ENCODE measurements around the gene MXRA7.
A peak's percentile ranks its signal among the peaks of the same experiment; 100 is the strongest.

The MXRA7 gene

GRCh38 chr17:76696763-76697701 lies 13.7 kb downstream of the MXRA7 start:
- Histone ChIP-seq H3K27ac (ENCODE audit: low read depth in 2 of 2, low read length in 2 of 2) (peak overlapping the region; percentile 34 to 46), H3K36me3 (ENCODE audit: control insufficient read depth in 2 of 2, insufficient read depth in 2 of 2, low read length in 2 of 2) (no peaks in the 10 kb centered on the region), H3K9ac (ENCODE audit: low read depth in 1 of 2, low read length in 2 of 2) (no peak overlapping the region), H3K27me3 (ENCODE audit: control insufficient read depth in 2 of 2, insufficient read depth in 2 of 2, low read length in 2 of 2) (no peaks in the 10 kb centered on the region), H3K4me1 (ENCODE audit: control insufficient read depth in 2 of 2, insufficient read depth in 2 of 2, low read length in 2 of 2) (peaks cover 7 to 8% of the 10 kb centered on the region in 2 donors), H3K4me3 (ENCODE audit: low read length in 2 of 2) (no peak overlapping the region), H3K9me3 (ENCODE audit: control insufficient read depth in 2 of 2, low read length in 2 of 2) (no peaks in the 10 kb centered on the region)

DNA sequence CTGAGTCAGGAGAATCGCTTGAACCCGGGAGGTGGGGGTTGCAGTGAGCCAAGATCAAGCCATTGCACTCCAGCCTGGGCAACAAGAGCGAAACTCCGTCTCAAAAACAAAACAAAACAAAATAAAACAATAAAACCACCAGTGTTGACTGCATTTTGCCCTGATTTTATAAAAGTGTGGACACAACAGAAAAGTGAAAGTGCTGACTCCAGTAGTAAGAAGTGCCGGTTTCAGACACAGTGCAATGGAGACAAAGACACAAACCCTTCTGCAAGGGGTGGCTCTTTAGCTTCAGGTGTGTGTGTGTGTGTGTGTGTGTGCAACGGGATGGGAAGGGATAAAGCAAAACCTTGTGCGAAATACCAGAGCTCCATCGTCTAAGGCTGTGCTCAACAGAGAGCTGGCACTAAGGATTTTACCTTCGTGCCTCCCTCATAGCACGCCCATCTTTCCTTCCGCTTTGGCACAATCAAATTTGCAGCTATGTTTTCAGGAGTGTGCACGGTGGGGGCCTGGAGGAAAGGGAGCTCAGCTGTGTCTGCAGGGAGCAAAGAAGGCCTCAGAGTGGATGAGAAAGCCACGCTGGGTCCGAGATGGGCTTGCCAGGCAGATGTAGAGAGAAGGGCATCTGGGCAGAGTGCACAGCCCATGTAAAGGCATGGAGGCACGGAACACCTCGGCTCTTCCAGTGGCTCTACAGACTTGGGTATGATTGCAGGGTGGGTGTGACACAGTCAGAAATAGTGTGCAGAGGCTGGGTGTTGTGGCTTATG lies 15.5 kb downstream of the MXRA7 start:
- H3K36me3 ChIP-seq (ENCODE audit: control insufficient read depth in 2 of 2, insufficient read depth in 2 of 2, low read length in 2 of 2), result no peaks in the 10 kb centered on the region
- H3K9me3 ChIP-seq (ENCODE audit: control insufficient read depth in 2 of 2, low read length in 2 of 2), result no peaks in the 10 kb centered on the region
- H3K27ac ChIP-seq (ENCODE audit: low read depth in 2 of 2, low read length in 2 of 2), result no peak overlapping the region
- peaks cover under 1% of the 10 kb centered on the region in 2 donors for H3K4me1 ChIP-seq (ENCODE audit: control insufficient read depth in 2 of 2, insufficient read depth in 2 of 2, low read length in 2 of 2)
- no peak overlapping the region for H3K4me3 ChIP-seq (ENCODE audit: low read length in 2 of 2)
- no peaks in the 10 kb centered on the region for H3K27me3 ChIP-seq (ENCODE audit: control insufficient read depth in 2 of 2, insufficient read depth in 2 of 2, low read length in 2 of 2)
- no peak overlapping the region for H3K9ac ChIP-seq (ENCODE audit: low read depth in 1 of 2, low read length in 2 of 2)

DNA sequence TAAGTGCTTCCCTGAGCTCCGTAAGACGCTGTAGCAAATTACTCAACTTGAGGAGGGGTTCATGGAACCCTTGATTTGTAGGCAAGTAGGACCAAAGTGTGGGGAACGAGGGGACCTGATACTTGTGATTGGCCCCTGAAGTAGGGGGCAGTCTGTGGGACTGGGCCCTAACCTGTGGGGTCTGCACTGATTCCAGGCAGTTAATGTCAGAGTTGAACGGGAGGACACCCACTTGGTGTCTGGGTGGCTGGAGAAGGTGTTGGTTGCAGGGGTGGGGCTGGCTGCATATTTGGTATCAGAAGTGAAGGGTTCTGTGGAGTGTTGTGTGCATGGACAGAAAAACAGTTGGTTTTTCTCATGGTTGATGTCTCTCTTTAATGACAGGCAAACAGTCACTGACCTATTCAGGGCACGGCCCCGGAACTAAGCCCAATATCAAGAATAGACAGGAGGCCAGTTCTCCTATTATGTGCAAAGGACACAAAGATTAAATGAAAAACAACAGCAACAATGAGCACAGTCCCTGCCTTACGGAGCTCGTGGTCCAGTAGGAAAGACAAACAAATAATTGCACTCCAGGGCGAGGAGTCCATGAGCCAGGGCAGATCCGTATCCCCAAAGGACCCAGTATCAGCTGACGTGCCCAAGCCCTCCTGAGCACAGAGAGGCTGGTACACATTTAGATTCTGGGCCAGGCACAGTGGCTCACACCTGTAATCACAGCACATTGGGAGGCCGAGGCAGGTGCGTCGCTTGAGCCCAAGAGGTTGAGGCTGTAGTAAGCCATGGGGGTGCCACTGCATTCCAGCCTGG lies 19.2 kb downstream of the MXRA7 start:
- H3K9me3 ChIP-seq (ENCODE audit: control insufficient read depth in 2 of 2, low read length in 2 of 2), result no peaks in the 10 kb centered on the region
- no peak overlapping the region for H3K4me3 ChIP-seq (ENCODE audit: low read length in 2 of 2)
- peaks cover 0 to 6% of the 10 kb centered on the region in 2 donors for H3K27me3 ChIP-seq (ENCODE audit: control insufficient read depth in 2 of 2, insufficient read depth in 2 of 2, low read length in 2 of 2)
- H3K4me1 ChIP-seq (ENCODE audit: control insufficient read depth in 2 of 2, insufficient read depth in 2 of 2, low read length in 2 of 2), result peaks cover 9% of the 10 kb centered on the region in 2 donors
- no peaks in the 10 kb centered on the region for H3K36me3 ChIP-seq (ENCODE audit: control insufficient read depth in 2 of 2, insufficient read depth in 2 of 2, low read length in 2 of 2)
- H3K9ac ChIP-seq (ENCODE audit: low read depth in 1 of 2, low read length in 2 of 2), result no peak overlapping the region
- H3K27ac ChIP-seq (ENCODE audit: low read depth in 2 of 2, low read length in 2 of 2), result no peak overlapping the region

DNA sequence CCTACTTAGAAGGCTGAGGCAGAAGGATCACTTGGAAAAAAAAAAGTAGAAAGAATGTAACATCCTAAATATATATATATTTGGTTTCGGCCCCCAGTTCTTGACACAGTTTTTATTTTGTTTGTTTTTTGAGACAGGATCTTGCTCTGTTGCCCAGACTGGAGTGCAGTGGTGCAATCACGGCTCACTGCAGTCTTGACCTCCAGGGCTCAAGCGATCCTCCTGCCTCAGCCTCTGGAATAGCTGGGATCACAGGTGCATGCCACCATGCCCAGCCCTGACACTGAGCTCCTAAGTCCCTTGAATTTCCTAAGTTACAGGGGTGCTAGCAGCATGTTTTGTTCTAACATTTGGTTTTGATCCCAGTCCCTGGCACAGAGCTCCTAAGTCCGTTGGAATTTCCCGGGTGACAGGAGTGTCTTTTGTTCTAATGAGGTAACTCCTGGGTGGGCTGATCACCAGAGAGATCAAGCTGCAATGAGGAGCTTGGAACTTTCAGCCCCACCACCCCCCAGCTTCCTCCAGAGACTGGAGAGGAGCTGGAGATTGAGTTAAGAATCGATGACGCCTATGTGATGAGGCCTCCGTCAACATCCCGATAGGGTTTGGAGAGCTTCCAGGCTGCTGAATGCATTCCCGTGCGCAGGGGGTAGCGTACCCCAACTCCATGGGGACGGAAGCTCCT lies 20.0 kb downstream of the MXRA7 start:
- H3K4me1 ChIP-seq (ENCODE audit: control insufficient read depth in 2 of 2, insufficient read depth in 2 of 2, low read length in 2 of 2), result peaks cover 9% of the 10 kb centered on the region in 2 donors

DNA sequence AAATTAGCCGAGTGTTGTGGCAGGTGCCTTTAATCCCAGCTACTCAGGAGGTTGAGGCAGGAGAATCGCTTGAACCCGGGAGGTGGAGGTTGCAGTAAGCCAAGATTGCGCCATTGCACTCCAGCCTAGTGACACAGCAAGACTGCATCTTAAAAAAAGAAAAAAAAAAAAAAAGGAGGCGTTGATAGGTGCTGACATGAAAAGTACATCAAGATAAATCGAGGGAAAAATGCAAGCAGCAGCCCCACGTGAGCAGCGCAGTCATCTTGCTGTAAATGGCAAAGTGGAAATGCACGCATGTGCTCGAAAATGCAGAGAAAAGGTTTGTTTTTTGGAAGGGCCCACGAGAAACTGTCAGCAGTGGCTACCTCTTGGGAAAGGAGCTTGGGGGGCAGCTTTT lies 20.9 kb downstream of the MXRA7 start:
- Histone ChIP-seq H3K36me3 (ENCODE audit: control insufficient read depth in 2 of 2, insufficient read depth in 2 of 2, low read length in 2 of 2) (no peaks in the 10 kb centered on the region), H3K27me3 (ENCODE audit: control insufficient read depth in 2 of 2, insufficient read depth in 2 of 2, low read length in 2 of 2) (peaks cover 0 to 6% of the 10 kb centered on the region in 2 donors), H3K4me3 (ENCODE audit: low read length in 2 of 2) (no peak overlapping the region), H3K9me3 (ENCODE audit: control insufficient read depth in 2 of 2, low read length in 2 of 2) (no peaks in the 10 kb centered on the region), H3K27ac (ENCODE audit: low read depth in 2 of 2, low read length in 2 of 2) (no peak overlapping the region), H3K4me1 (ENCODE audit: control insufficient read depth in 2 of 2, insufficient read depth in 2 of 2, low read length in 2 of 2) (peaks cover 9% of the 10 kb centered on the region in 2 donors), H3K9ac (ENCODE audit: low read depth in 1 of 2, low read length in 2 of 2) (no peak overlapping the region)

More for the DNA sequence above, 20.0 kb downstream of the MXRA7 start:
- no peaks in the 10 kb centered on the region for H3K36me3 ChIP-seq (ENCODE audit: control insufficient read depth in 2 of 2, insufficient read depth in 2 of 2, low read length in 2 of 2)
- H3K9me3 ChIP-seq (ENCODE audit: control insufficient read depth in 2 of 2, low read length in 2 of 2), result no peaks in the 10 kb centered on the region
- H3K9ac ChIP-seq (ENCODE audit: low read depth in 1 of 2, low read length in 2 of 2), result no peak overlapping the region
- peaks cover 0 to 6% of the 10 kb centered on the region in 2 donors for H3K27me3 ChIP-seq (ENCODE audit: control insufficient read depth in 2 of 2, insufficient read depth in 2 of 2, low read length in 2 of 2)
- H3K4me3 ChIP-seq (ENCODE audit: low read length in 2 of 2), result no peak overlapping the region
- no peak overlapping the region for H3K27ac ChIP-seq (ENCODE audit: low read depth in 2 of 2, low read length in 2 of 2)

- Histone ChIP-seq H3K36me3 (ENCODE audit: control insufficient read depth in 2 of 2, insufficient read depth in 2 of 2, low read length in 2 of 2) (peaks cover 0 to under 1% of the 10 kb centered on the region in 2 donors), H3K27me3 (ENCODE audit: control insufficient read depth in 2 of 2, insufficient read depth in 2 of 2, low read length in 2 of 2) (peaks cover 0 to 6% of the 10 kb centered on the region in 2 donors), H3K27ac (ENCODE audit: low read depth in 2 of 2, low read length in 2 of 2) (peak overlapping the region; percentile 78 to 79), H3K4me3 (ENCODE audit: low read length in 2 of 2) (no peak overlapping the region), H3K4me1 (ENCODE audit: control insufficient read depth in 2 of 2, insufficient read depth in 2 of 2, low read length in 2 of 2) (peaks cover 9% of the 10 kb centered on the region in 2 donors), H3K9ac (ENCODE audit: low read depth in 1 of 2, low read length in 2 of 2) (no peak overlapping the region), H3K9me3 (ENCODE audit: control insufficient read depth in 2 of 2, low read length in 2 of 2) (no peaks in the 10 kb centered on the region)
Measured at GRCh38 chr17:76688165-76688622, 22.6 kb downstream of the MXRA7 start.

GRCh38 chr17:76687298-76688164 lies 23.2 kb downstream of the MXRA7 start:
- Histone ChIP-seq H3K27ac (ENCODE audit: low read depth in 2 of 2, low read length in 2 of 2) (peak overlapping the region; percentile 78 to 79), H3K9me3 (ENCODE audit: control insufficient read depth in 2 of 2, low read length in 2 of 2) (no peaks in the 10 kb centered on the region), H3K27me3 (ENCODE audit: control insufficient read depth in 2 of 2, insufficient read depth in 2 of 2, low read length in 2 of 2) (peaks cover 0 to 6% of the 10 kb centered on the region in 2 donors), H3K36me3 (ENCODE audit: control insufficient read depth in 2 of 2, insufficient read depth in 2 of 2, low read length in 2 of 2) (peaks cover 0 to 3% of the 10 kb centered on the region in 2 donors), H3K4me3 (ENCODE audit: low read length in 2 of 2) (no peak overlapping the region), H3K4me1 (ENCODE audit: control insufficient read depth in 2 of 2, insufficient read depth in 2 of 2, low read length in 2 of 2) (peaks cover 9% of the 10 kb centered on the region in 2 donors), H3K9ac (ENCODE audit: low read depth in 1 of 2, low read length in 2 of 2) (no peak overlapping the region)

- H3K27ac ChIP-seq (ENCODE audit: low read depth in 2 of 2, low read length in 2 of 2), result peak overlapping the region in 1 of 2 donors; percentile 79
- peaks cover 9 to 13% of the 10 kb centered on the region in 2 donors for H3K4me1 ChIP-seq (ENCODE audit: control insufficient read depth in 2 of 2, insufficient read depth in 2 of 2, low read length in 2 of 2)
- H3K9ac ChIP-seq (ENCODE audit: low read depth in 1 of 2, low read length in 2 of 2), result no peak overlapping the region
- peaks cover 0 to 3% of the 10 kb centered on the region in 2 donors for H3K36me3 ChIP-seq (ENCODE audit: control insufficient read depth in 2 of 2, insufficient read depth in 2 of 2, low read length in 2 of 2)
- peaks cover 0 to 6% of the 10 kb centered on the region in 2 donors for H3K27me3 ChIP-seq (ENCODE audit: control insufficient read depth in 2 of 2, insufficient read depth in 2 of 2, low read length in 2 of 2)
- no peaks in the 10 kb centered on the region for H3K9me3 ChIP-seq (ENCODE audit: control insufficient read depth in 2 of 2, low read length in 2 of 2)
- no peak overlapping the region for H3K4me3 ChIP-seq (ENCODE audit: low read length in 2 of 2)
Measured at GRCh38 chr17:76686538-76687297, 24.0 kb downstream of the MXRA7 start.

All from mucosa of rectum (tissue), 2 donors.